Coronary artery (tissue), 2 donors: ENCODE data around the gene CPN1.

ENCODE experiments used
- DNase-seq: peaks from one replicate; pipeline ENCODE4 v3.0.0-alpha.2; 2017; ENCODE audit warnings: low spot score
- H3K27ac ChIP-seq, 2 donors: fragments of 200-600 bp; sonication (generic); one replicate each; pipeline ENCODE4 v1.5.1; 2016 to 2019
- H3K4me3 ChIP-seq: fragments of 200-600 bp; sonication (generic); 2 replicates; pipeline ENCODE4 v1.5.1; 2016; ENCODE audit warnings: mild to moderate bottlenecking, moderate library complexity
- TF ChIP-seq, protein P1 (sequence below): fragments of 200-600 bp; sonication (generic); IDR thresholded peaks from one replicate; pipeline ENCODE4 v1.5.1; 2019; ENCODE audit warnings: antibody characterized with exemption

Gene CPN1

DNA sequence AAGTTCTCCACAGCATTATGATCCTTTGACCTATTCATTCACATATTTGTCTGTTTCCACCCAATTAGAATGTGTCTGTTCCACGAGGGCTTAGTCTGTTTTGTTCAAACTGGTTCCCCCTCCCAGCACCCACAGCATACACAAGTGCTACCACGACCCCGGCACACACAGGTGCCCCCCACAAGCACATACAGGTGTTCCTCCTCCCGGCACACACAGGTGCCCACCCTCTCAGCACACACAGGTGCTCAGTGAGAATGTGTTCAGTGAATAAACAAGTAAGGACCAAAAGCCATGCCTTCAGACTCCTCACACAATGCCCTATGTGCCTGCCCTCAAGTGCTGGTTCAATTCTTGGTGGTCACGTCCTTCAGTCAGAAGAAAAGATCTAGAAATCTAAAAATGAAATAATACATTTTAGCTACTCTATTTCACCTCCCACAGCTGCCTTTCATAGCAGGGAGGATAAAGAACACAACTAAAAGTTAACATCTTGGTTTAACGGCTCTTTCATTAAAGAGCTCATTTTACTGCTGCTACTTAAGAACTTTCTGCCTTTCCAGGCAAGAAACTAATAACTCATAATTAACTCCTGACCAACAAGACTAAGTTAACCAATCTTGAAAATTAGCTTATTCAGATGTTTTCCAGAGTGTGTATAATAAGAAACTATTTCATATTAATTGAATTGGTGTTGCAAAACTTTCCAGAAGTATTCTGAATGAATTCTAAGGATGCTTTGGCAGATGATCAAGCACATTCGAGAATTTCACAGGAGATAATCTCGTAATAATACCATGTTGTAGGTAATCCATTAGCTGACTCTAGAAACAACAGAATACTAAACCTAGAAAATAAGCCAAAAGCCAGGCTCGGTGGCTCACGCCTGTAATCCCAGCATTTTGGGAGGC, 74.2 kb downstream of the CPN1 start:
- Histone ChIP-seq H3K4me3 (peak overlapping the region; percentile 79), H3K27ac (peak overlapping the region in 1 of 2 donors; percentile 74)
- TF ChIP-seq, protein P1, sequence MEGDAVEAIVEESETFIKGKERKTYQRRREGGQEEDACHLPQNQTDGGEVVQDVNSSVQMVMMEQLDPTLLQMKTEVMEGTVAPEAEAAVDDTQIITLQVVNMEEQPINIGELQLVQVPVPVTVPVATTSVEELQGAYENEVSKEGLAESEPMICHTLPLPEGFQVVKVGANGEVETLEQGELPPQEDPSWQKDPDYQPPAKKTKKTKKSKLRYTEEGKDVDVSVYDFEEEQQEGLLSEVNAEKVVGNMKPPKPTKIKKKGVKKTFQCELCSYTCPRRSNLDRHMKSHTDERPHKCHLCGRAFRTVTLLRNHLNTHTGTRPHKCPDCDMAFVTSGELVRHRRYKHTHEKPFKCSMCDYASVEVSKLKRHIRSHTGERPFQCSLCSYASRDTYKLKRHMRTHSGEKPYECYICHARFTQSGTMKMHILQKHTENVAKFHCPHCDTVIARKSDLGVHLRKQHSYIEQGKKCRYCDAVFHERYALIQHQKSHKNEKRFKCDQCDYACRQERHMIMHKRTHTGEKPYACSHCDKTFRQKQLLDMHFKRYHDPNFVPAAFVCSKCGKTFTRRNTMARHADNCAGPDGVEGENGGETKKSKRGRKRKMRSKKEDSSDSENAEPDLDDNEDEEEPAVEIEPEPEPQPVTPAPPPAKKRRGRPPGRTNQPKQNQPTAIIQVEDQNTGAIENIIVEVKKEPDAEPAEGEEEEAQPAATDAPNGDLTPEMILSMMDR = no peak
- DNase-seq = no peak

DNA sequence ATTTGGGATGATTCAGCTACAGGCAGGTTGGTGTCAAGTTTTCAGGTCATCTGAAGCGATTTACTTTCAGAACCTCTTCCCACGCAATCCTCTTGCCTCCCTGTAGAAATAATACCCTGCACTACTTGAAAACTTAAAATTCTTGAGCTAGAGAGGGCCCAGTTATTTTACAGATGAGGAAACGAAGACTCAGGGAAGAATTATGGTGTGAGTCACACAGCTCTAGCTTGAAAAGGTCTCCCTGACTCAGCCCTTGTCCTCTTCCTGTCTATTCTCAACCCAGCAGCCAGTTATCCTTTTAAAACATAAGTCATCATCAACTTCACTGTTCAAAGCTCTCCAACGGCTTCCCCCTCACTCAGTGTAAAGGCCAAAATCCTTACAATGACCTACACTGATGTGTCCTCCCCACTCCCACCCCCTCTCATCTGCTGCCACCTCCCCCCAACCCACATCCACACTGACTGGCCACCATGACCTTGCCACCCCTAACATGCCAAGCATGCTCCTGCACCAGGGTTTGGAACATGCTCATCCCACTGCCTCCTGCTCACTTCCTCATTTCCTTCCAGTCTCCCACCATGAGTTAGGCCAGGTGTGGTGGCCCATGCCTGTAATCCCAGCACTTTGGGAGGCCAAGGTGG, 75.3 kb downstream of the CPN1 start:
- TF ChIP-seq, protein P1 = no peak
- Histone ChIP-seq H3K4me3 (peak overlapping the region; percentile 37), H3K27ac (peak overlapping the region in 1 of 2 donors; percentile 74)
- DNase-seq = no peak

DNA sequence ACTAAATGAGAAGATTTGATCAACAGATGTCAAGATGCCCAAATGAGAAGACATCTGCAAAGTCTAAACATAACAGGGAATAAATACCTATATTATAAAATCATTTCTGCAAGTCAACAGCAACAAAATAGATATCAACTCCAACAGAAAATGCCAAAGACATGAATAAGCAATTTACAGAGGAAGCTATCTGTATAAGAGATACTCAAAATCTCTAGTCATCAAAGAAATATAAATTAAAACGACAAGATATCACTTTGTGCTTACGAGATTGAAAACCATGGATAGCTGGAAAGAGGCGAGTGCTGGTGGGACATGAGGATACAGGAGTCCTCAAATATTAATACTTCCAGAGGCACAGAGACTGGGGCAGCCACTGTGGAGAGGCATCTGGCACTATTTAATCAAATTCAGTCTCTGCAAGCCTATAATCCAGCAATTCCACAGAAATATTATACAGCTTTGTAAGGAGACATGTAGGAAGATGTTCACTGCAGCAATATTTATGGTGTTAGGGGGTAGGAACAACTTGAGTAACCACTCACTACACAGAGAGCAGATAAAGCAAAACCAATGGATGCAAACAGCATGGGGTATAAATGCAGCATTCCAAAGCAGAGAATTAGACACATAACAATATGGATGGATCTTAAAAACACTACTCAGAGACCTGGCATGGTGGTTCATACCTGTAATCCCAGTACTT, 76.7 kb downstream of the CPN1 start:
- TF ChIP-seq, protein P1 = no peak
- no peak for DNase-seq
- H3K4me3 ChIP-seq = no peak overlapping the region
- peak overlapping the region in 1 of 2 donors; percentile 51 for H3K27ac ChIP-seq

DNA sequence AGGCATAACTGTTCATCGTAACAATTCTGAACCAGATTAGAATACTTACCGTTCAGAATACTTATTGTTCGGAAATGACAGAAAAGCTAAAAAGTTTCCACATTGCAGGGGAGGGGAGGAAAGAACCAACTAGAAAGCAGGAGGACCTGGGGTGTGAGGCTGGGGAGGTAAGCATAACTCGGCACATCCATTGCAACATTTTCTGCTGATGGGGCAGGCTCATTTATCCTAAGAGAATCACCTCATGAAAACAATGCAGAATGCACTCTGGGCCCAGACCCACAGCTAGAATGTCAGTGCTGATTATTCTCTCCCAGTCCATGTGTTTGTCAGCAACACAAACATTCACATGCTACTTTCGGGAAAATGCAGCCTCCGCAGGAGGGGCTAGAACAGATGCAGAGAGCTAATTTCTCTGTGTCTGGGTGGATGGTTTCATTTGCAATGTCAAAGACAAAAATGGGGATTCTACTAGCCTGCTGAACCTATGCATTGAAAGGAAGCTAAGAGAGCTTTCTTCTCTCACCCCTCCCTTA, 81.5 kb downstream of the CPN1 start:
- H3K4me3 ChIP-seq = no peak overlapping the region
- TF ChIP-seq, protein P1 = no peak
- no peak overlapping the region for H3K27ac ChIP-seq
- DNase-seq = no peak

DNA sequence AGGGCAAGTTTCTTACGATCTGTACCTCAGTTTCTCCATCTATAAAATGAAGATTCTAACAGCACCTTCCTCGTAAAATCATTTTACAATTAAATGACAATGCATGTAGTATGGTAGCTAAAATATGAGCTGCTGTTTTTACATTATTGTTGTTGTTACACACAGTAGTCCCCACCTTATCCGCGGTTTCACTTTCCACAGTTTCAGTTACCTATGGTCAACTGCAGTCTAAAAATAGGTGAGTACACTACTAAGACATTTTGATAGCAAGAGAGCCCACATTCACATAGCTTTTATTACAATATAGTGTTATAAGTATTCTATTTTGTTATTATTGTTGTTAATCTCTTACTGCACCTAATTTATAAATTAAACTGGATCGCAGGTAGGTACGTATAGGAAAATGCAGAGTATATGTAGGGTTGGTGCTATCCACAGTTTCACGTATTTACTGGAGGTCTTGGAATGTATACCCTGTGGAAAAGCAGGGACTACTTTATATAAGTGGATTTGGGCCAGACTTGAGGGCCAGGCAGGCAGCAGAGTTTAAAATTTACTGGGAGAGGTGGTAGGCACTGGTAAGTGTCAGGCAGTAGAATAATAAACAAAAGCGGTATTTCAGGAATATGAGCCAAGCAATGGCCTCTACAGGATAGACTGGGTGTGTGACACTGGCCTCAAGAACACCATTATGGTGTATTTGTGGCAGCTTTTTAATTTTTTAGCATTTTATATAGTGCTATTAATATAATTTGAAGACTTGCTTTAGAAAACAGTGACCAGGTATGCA, 82.2 kb downstream of the CPN1 start:
- DNase-seq = no peak
- Histone ChIP-seq H3K27ac (no peak overlapping the region), H3K4me3 (no peak overlapping the region)
- TF ChIP-seq, protein P1 = no peak

DNA sequence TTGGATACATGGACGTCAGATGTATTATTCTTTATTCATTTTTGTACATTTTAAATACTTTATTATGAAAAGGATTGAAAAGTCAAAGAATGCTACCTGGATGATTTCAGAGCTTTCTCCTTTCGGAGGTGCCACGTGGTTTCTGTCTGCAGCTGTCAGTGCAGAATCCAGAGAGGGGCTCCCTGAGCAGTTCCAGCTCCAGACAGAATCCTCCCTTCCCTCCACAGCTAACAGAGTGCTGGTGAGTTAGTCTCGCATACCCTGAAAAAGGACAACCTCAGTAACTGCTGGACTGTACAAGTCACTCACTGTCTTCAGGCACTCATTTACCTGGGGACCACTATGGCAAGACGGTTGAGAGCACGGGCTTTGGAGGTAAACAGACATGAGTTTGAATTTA, 82.8 kb downstream of the CPN1 start:
- no peak overlapping the region for H3K27ac ChIP-seq
- DNase-seq = no peak
- TF ChIP-seq, protein P1 = no peak
- no peak overlapping the region for H3K4me3 ChIP-seq
